Endothelial cell (in vitro differentiated cells): ENCODE measurements around the gene STPG4. TPM values are rescaled to one million over a fixed set of nuclear protein-coding genes. Genes with fewer than 3 reads are reported as not detected.

Experiments
- DNase-seq: peaks from one replicate; pipeline ENCODE4 v3.0.0; 2021; ENCODE audit warnings: low spot score
- H3K27ac Mint-ChIP-seq: one replicate; pipeline ENCODE4 v1.8.0; 2021; ENCODE audit warnings: mixed read lengths, inconsistent platforms; ENCODE audit not compliant: unreplicated experiment
- H3K27me3 Mint-ChIP-seq: one replicate; pipeline ENCODE4 v1.8.0; 2021; ENCODE audit warnings: mild to moderate bottlenecking, moderate library complexity, mixed read lengths, inconsistent platforms; ENCODE audit not compliant: unreplicated experiment
- H3K36me3 Mint-ChIP-seq: one replicate; pipeline ENCODE4 v1.8.0; 2021; ENCODE audit warnings: mild to moderate bottlenecking, low read depth, mixed read lengths, inconsistent platforms; ENCODE audit not compliant: unreplicated experiment
- H3K4me1 Mint-ChIP-seq: one replicate; pipeline ENCODE4 v1.8.0; 2021; ENCODE audit warnings: mild to moderate bottlenecking, mixed read lengths, inconsistent platforms; ENCODE audit not compliant: unreplicated experiment
- H3K4me3 Mint-ChIP-seq: one replicate; pipeline ENCODE4 v1.8.0; 2021; ENCODE audit warnings: mild to moderate bottlenecking, mixed read lengths, inconsistent platforms; ENCODE audit not compliant: unreplicated experiment
- H3K9me3 Mint-ChIP-seq: one replicate; pipeline ENCODE4 v1.8.0; 2021; ENCODE audit warnings: mixed read lengths, inconsistent platforms; ENCODE audit not compliant: unreplicated experiment
- CTCF ChIP-seq: fragments of 200-600 bp; sonication (generic); IDR thresholded peaks from one replicate; pipeline ENCODE4 v1.5.0; 2021; ENCODE audit warnings: antibody characterized with exemption; ENCODE audit not compliant: unreplicated experiment
- total RNA-seq: library from RNA; stranded (reverse); fragmentation: NEBNext Ultra II Directional; extraction: Animal tissue kit (Norgen Biotek cat#: 25700); gene quantifications from one replicate; pipeline ENCODE4 v1.2.1, GENCODE V29; 2021; ENCODE audit not compliant: unreplicated experiment

Gene STPG4
- total RNA-seq, 1 donor from 2014 or later, result not detected

GRCh38 chr2:47152803-47153202 lies 2.3 kb downstream of the STPG4 start:
- H3K36me3 Mint-ChIP-seq, result peaks cover 27% of the 10 kb centered on the region
- H3K4me3 Mint-ChIP-seq, result no peak overlapping the region
- no peak for DNase-seq
- no peaks in the 10 kb centered on the region for H3K9me3 Mint-ChIP-seq
- no peaks in the 10 kb centered on the region for H3K27me3 Mint-ChIP-seq
- H3K27ac Mint-ChIP-seq, result no peak overlapping the region
- peaks cover 10% of the 10 kb centered on the region for H3K4me1 Mint-ChIP-seq
- TF ChIP-seq CTCF, result no peak

GRCh38 chr2:47150175-47150574 lies 4.9 kb downstream of the STPG4 start:
- Mint-ChIP-seq H3K36me3 (peaks cover 27% of the 10 kb centered on the region), H3K4me3 (no peak overlapping the region), H3K4me1 (peaks cover 8% of the 10 kb centered on the region), H3K27me3 (no peaks in the 10 kb centered on the region), H3K27ac (no peak overlapping the region), H3K9me3 (no peaks in the 10 kb centered on the region)
- no peak for DNase-seq
- no peak for TF ChIP-seq CTCF

- Mint-ChIP-seq H3K4me1 (no peaks in the 10 kb centered on the region), H3K27ac (no peak overlapping the region), H3K36me3 (peaks cover 26% of the 10 kb centered on the region), H3K9me3 (no peaks in the 10 kb centered on the region), H3K27me3 (no peaks in the 10 kb centered on the region), H3K4me3 (no peak overlapping the region)
- TF ChIP-seq CTCF, result no peak
- no peak for DNase-seq
These were observed 8.1 kb downstream of the STPG4 start for GRCh38 chr2:47147021-47147420.

- DNase-seq, result no peak
- no peaks in the 10 kb centered on the region for H3K4me1 Mint-ChIP-seq
- H3K27me3 Mint-ChIP-seq, result no peaks in the 10 kb centered on the region
- no peak overlapping the region for H3K4me3 Mint-ChIP-seq
- no peak for TF ChIP-seq CTCF
- no peaks in the 10 kb centered on the region for H3K9me3 Mint-ChIP-seq
- no peak overlapping the region for H3K27ac Mint-ChIP-seq
- H3K36me3 Mint-ChIP-seq, result peaks cover 29% of the 10 kb centered on the region
These were observed 9.6 kb downstream of the STPG4 start for GRCh38 chr2:47145466-47145865.

- DNase-seq, result no peak
- no peaks in the 10 kb centered on the region for H3K9me3 Mint-ChIP-seq
- H3K36me3 Mint-ChIP-seq, result peaks cover 24% of the 10 kb centered on the region
- no peak for TF ChIP-seq CTCF
- H3K4me3 Mint-ChIP-seq, result no peak overlapping the region
- H3K27me3 Mint-ChIP-seq, result no peaks in the 10 kb centered on the region
- H3K27ac Mint-ChIP-seq, result no peak overlapping the region
- peaks cover 9% of the 10 kb centered on the region for H3K4me1 Mint-ChIP-seq
These were observed 13.6 kb downstream of the STPG4 start for GRCh38 chr2:47141520-47141919.
